ENCODE data around the gene PKD1.

PKD1 gene

GRCh38 chr16:2081201-2082084 lies 54.3 kb downstream of the PKD1 start:
- no peak for TF ChIP-seq CTCF (IDR thresholded peaks at IDR 0.05; ENCODE audit: extremely low read depth, insufficient read depth, missing control alignments)
- DNase-seq (ENCODE audit: low spot score): no peak
- in situ Hi-C loops (cut with MboI; ENCODE audit: low pct_unique_long_range_greater_than_20kb, low sequenced_read_pairs, unreplicated experiment): no loop called here

GRCh38 chr16:2079991-2080390 lies 55.7 kb downstream of the PKD1 start:
- DNase-seq (ENCODE audit: low spot score): no peak
- in situ Hi-C loops (cut with MboI; ENCODE audit: low pct_unique_long_range_greater_than_20kb, low sequenced_read_pairs, unreplicated experiment): no loop called here
- no peak for TF ChIP-seq CTCF (IDR thresholded peaks at IDR 0.05; ENCODE audit: extremely low read depth, insufficient read depth, missing control alignments)

DNA sequence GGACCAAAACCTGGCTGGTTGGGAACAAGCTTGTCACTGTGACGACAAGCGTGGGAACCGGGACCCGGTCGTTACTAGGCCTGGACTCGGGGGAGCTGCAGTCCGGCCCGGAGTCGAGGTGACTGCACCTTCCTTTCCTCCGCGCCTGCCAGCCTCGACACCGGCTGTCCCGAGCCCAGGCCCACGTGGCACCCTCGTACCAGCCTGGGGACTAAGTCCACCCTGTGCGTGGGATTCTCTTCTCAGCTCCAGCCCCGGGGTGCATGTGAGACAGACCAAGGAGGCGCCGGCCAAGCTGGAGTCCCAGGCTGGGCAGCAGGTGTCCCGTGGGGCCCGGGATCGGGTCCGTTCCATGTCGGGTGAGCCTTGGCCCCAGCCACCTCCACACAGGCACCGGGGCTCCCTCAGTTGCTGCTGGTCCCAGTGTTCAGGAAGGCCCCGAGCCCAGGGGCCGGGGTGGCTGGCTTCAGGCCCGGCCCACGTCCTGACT lies 56.3 kb downstream of the PKD1 start:
- DNase-seq (ENCODE audit: low spot score): no peak
- in situ Hi-C loops (cut with MboI; ENCODE audit: low pct_unique_long_range_greater_than_20kb, low sequenced_read_pairs, unreplicated experiment): no loop called here
- no peak for TF ChIP-seq CTCF (IDR thresholded peaks at IDR 0.05; ENCODE audit: extremely low read depth, insufficient read depth, missing control alignments)

- in situ Hi-C loops (cut with MboI; ENCODE audit: low pct_unique_long_range_greater_than_20kb, low sequenced_read_pairs, unreplicated experiment): no loop called here
- DNase-seq (ENCODE audit: low spot score): no peak
- TF ChIP-seq CTCF (IDR thresholded peaks at IDR 0.05; ENCODE audit: extremely low read depth, insufficient read depth, missing control alignments): no peak
Measured at GRCh38 chr16:2078691-2079090, 57.0 kb downstream of the PKD1 start.

DNA sequence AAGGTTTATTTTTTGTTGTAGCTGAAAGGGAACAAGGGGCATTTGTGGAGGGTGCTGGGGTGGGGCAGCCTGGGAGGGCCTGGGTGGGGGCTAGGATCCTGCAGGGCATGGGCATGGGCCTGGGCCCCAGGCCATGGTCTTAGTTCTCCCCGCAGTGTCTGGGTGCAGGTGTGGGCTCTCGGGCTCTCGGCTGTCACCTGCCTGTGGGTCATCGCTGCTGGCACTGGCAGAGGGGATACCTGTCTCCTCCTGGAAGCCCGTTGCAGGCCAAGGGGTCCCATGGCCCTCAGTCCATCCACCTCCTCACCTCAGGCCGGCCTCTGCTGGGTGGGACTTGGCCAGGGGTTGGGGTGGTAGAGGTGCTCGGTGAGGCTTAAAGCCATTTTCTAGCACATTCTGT lies 57.6 kb downstream of the PKD1 start:
- TF ChIP-seq CTCF (IDR thresholded peaks at IDR 0.05; ENCODE audit: extremely low read depth, insufficient read depth, missing control alignments): no peak
- in situ Hi-C loops (cut with MboI; ENCODE audit: low pct_unique_long_range_greater_than_20kb, low sequenced_read_pairs, unreplicated experiment): no loop called here
- no peak for DNase-seq (ENCODE audit: low spot score)

DNA sequence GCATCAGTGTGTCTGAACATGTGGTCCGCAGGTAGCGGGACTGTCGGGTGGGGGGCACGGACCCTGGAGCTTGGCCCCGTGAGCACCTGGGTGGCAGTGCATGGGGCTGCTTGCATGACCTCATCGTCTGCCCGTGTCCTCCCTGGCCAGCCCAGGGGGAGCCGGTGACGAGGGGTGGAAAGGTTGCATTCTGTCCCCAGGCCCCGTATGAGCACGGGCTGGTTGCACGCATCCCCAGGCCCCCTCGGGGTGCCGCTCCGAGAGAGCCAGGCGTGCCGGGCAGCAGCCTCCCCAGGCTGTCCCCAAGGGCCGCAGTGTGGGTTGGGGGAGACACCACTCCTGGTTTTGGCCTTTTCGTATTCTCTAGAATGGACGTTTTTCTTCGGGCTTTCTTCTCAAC lies 58.0 kb downstream of the PKD1 start:
- in situ Hi-C loops (cut with MboI; ENCODE audit: low pct_unique_long_range_greater_than_20kb, low sequenced_read_pairs, unreplicated experiment): no loop called here
- DNase-seq (ENCODE audit: low spot score): no peak
- no peak for TF ChIP-seq CTCF (IDR thresholded peaks at IDR 0.05; ENCODE audit: extremely low read depth, insufficient read depth, missing control alignments)

All from GM13977 (cell line).